ENCODE data around the gene ELK3. TPM values are rescaled to one million over a fixed set of nuclear protein-coding genes. Genes with fewer than 3 reads are reported as not detected.
A peak's percentile ranks its signal among the peaks of the same experiment; 100 is the strongest.

The ELK3 gene
- total and polyA plus RNA-seq, 12 donors: 6.6 to 33.6 (median 18.7) TPM

- intact Hi-C loops (cut with DNase I): no loop called here
- 53 to 70% (median 62%) methylated on average over 3 to 13 of the region's 13 CpGs for WGBS, 4 donors
- H3K9me3 ChIP-seq (replicated peaks in 1 of 3): no peaks in the 10 kb centered on the region
- no peak for DNase-seq
- H3K27me3 ChIP-seq: no peaks in the 10 kb centered on the region
- no peaks in the 10 kb centered on the region for H3K36me3 ChIP-seq (replicated peaks in 1 of 2)
- TF ChIP-seq CTCF (IDR thresholded peaks at IDR 0.05) (no peak), POLR2A (IDR thresholded peaks at IDR 0.05) (no peak)
- peaks cover 10 to 67% of the 10 kb centered on the region in 2 donors for H3K4me1 ChIP-seq (replicated peaks in 1 of 2)
- H3K4me3 ChIP-seq: no peak overlapping the region
- peak overlapping the region in 3 of 5 donors; percentile 62 to 85 (median 83) for H3K27ac ChIP-seq
These were observed 44.3 kb downstream of the ELK3 start for GRCh38 chr12:96238336-96239047.

GRCh38 chr12:96239711-96240635 is 45.8 kb downstream of the ELK3 start:
- intact Hi-C loops (cut with DNase I): no loop called here
- H3K4me3 ChIP-seq: no peak overlapping the region
- peak overlapping the region in 1 of 5 donors; percentile 83 for H3K27ac ChIP-seq

GRCh38 chr12:96240656-96241055 is 46.5 kb downstream of the ELK3 start:
- no peaks in the 10 kb centered on the region for H3K9me3 ChIP-seq (replicated peaks in 1 of 3)
- DNase-seq: no peak
- no peaks in the 10 kb centered on the region for H3K36me3 ChIP-seq (replicated peaks in 1 of 2)
- H3K27ac ChIP-seq: peak overlapping the region in 1 of 5 donors; percentile 83
- no peak overlapping the region for H3K4me3 ChIP-seq
- no peaks in the 10 kb centered on the region for H3K27me3 ChIP-seq
- 60 to 67% (median 63%) methylated on average over 8 to 11 of the region's 11 CpGs for WGBS, 4 donors
- peaks cover 10 to 47% of the 10 kb centered on the region in 2 donors for H3K4me1 ChIP-seq (replicated peaks in 1 of 2)
- TF ChIP-seq CTCF (IDR thresholded peaks at IDR 0.05): no peak
- TF ChIP-seq POLR2A (IDR thresholded peaks at IDR 0.05): no peak
- intact Hi-C loops (cut with DNase I): no loop called here

More at GRCh38 chr12:96239711-96240635, 45.8 kb downstream of the ELK3 start:
- H3K27me3 ChIP-seq: no peaks in the 10 kb centered on the region
- TF ChIP-seq CTCF (IDR thresholded peaks at IDR 0.05): no peak
- peak in 1 of 2 donors; percentile 37 for TF ChIP-seq POLR2A (IDR thresholded peaks at IDR 0.05)
- H3K9me3 ChIP-seq (replicated peaks in 1 of 3): no peaks in the 10 kb centered on the region
- H3K36me3 ChIP-seq (replicated peaks in 1 of 2): no peaks in the 10 kb centered on the region
- WGBS, 4 donors: 80 to 84% (median 80%) methylated on average over 14 to 18 of the region's 18 CpGs
- peak in 1 of 7 donors; percentile 88 for DNase-seq
- H3K4me1 ChIP-seq (replicated peaks in 1 of 2): peaks cover 10 to 54% of the 10 kb centered on the region in 2 donors

GRCh38 chr12:96241431-96241830 is 47.3 kb downstream of the ELK3 start:
- DNase-seq: no peak
- Histone ChIP-seq H3K27me3 (no peaks in the 10 kb centered on the region), H3K36me3 (replicated peaks in 1 of 2) (no peaks in the 10 kb centered on the region), H3K27ac (peak overlapping the region in 3 of 5 donors; percentile 20 to 83 (median 62)), H3K9me3 (replicated peaks in 1 of 3) (no peaks in the 10 kb centered on the region), H3K4me3 (no peak overlapping the region), H3K4me1 (replicated peaks in 1 of 2) (peaks cover 10 to 43% of the 10 kb centered on the region in 2 donors)
- no peak for TF ChIP-seq POLR2A (IDR thresholded peaks at IDR 0.05)
- 68 to 89% (median 81%) methylated on average over 4 of the region's 4 CpGs for WGBS, 4 donors
- intact Hi-C loops (cut with DNase I): no loop called here

Data from adrenal gland (tissue), 12 donors.